Calu3 (cell line): Measurements from ENCODE around the gene BMERB1. TPM values are rescaled to one million over a fixed set of nuclear protein-coding genes. Genes with fewer than 3 reads are reported as not detected.

Source experiments
- BruUV-seq: library from RNA; stranded (reverse); fragments of 400-500 nt; replicated peaks from 2 replicates; lab custom pipeline; 2021; lab: Mats Ljungman, UMichigan
- CTCF ChIA-PET: fragments of 300-600 bp; sonication (Branson Sonifier 250); formaldehyde crosslinking; loops from one replicate; lab custom pipeline; 2022; ENCODE audit warnings: antibody characterized with exemption; lab: Charles Lee
- DNase-seq: peaks from one replicate; pipeline ENCODE4 v3.0.0; 2022
- H3K27ac Mint-ChIP-seq: one replicate; pipeline ENCODE4 v1.8.0; 2022; ENCODE audit warnings: mixed read lengths; ENCODE audit not compliant: unreplicated experiment
- H3K27me3 Mint-ChIP-seq: one replicate; pipeline ENCODE4 v1.8.0; 2022; ENCODE audit warnings: mixed read lengths; ENCODE audit not compliant: unreplicated experiment
- H3K36me3 Mint-ChIP-seq: one replicate; pipeline ENCODE4 v1.8.0; 2022; ENCODE audit warnings: mild to moderate bottlenecking, moderate library complexity, mixed read lengths; ENCODE audit not compliant: insufficient read depth, unreplicated experiment
- H3K4me1 Mint-ChIP-seq: one replicate; pipeline ENCODE4 v1.8.0; 2022; ENCODE audit warnings: mild to moderate bottlenecking, low read depth, mixed read lengths; ENCODE audit not compliant: unreplicated experiment
- H3K4me3 Mint-ChIP-seq: one replicate; pipeline ENCODE4 v1.8.0; 2022; ENCODE audit warnings: mild to moderate bottlenecking, low read depth, moderate library complexity, mixed read lengths; ENCODE audit not compliant: unreplicated experiment
- H3K9me3 Mint-ChIP-seq: one replicate; pipeline ENCODE4 v1.8.0; 2022; ENCODE audit warnings: low read depth, mixed read lengths; ENCODE audit not compliant: unreplicated experiment
- CTCF ChIP-seq: fragments of 200-600 bp; IDR thresholded peaks from one replicate; pipeline ENCODE4 v1.8.0; 2022; ENCODE audit warnings: antibody characterized with exemption; ENCODE audit not compliant: unreplicated experiment
- intact Hi-C: fragments of 100-400 bp; cut with micrococcal nuclease; formaldehyde crosslinking; loops from one replicate; pipeline ENCODE4 v1.10.0; 2022; ENCODE audit not compliant: unreplicated experiment
- total RNA-seq: library from RNA; stranded (reverse); gene quantifications from 2 replicates; pipeline ENCODE4 v1.2.3, GENCODE V29; 2022

Gene BMERB1
- total RNA-seq, 1 experiment from 2014 or later, result 3.0 TPM

GRCh38 chr16:15477802-15478201, 43.4 kb downstream of the BMERB1 start:
- no peak for DNase-seq
- CTCF ChIA-PET, result no interaction called here
- Mint-ChIP-seq H3K4me3 (no peak overlapping the region), H3K27ac (no peak overlapping the region), H3K36me3 (peaks cover 7% of the 10 kb centered on the region), H3K4me1 (peaks cover 12% of the 10 kb centered on the region), H3K27me3 (no peaks in the 10 kb centered on the region), H3K9me3 (no peaks in the 10 kb centered on the region)
- no peak for TF ChIP-seq CTCF
- no TSS peak for BruUV-seq
- intact Hi-C loops, result no loop called here

DNA sequence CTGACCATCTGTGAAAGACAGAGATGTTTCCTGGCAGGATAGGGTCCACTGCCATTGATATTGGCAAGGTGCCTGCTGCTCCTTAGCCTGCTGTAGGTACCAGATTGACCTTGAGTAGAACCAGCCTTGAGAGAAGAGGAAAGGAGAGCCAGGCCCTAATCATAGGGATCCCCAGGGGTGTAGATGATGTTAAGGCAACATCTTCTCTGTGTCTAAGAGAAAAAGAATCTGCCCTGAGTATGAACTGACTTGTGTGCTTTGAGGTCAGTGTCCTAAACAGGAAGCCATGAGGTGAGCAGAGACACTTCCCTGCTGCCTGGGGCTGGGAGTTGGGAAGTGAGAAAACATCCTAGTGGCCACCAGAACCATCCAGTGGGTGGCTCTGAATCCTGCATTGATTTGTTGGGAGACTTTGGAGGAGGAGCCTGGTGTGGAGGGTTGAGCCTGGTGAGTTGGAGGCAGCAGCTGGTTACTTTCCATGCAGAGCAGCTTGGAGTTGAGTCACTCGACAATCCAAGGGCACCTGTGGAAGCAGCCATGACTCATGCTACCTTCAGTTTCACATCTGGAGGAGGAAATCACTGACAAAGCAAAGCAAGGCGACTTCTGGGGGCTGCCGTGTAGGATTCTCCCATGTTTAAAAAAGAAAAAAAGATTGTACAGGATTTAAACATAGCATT, 47.8 kb downstream of the BMERB1 start:
- H3K36me3 Mint-ChIP-seq, result peaks cover 7% of the 10 kb centered on the region
- H3K27me3 Mint-ChIP-seq, result no peaks in the 10 kb centered on the region
- H3K4me1 Mint-ChIP-seq, result peaks cover 18% of the 10 kb centered on the region
- no peak for TF ChIP-seq CTCF
- H3K9me3 Mint-ChIP-seq, result no peaks in the 10 kb centered on the region
- DNase-seq, result peak; percentile 86
- intact Hi-C loops, result loop anchor here (1.0 kb wide), 1 partner anchor 159 kb away; no protein-coding TSS in a partner anchor
- H3K27ac Mint-ChIP-seq, result peak overlapping the region; percentile 83
- CTCF ChIA-PET, result interaction anchor here (0.9 to 1.0 kb wide), 2 partner anchors 69 to 163 kb away, joined by 3 to 8 read pairs; no protein-coding TSS in a partner anchor
- peak overlapping the region; percentile 16 for H3K4me3 Mint-ChIP-seq
- BruUV-seq, result no TSS peak

- Mint-ChIP-seq H3K27ac (peak overlapping the region; percentile 83), H3K4me1 (peaks cover 18% of the 10 kb centered on the region), H3K9me3 (no peaks in the 10 kb centered on the region), H3K36me3 (peaks cover 7% of the 10 kb centered on the region), H3K27me3 (no peaks in the 10 kb centered on the region), H3K4me3 (no peak overlapping the region)
- intact Hi-C loops, result loop anchor here (1.0 kb wide), 1 partner anchor 158 kb away; no protein-coding TSS in a partner anchor
- BruUV-seq, result no TSS peak
- DNase-seq, result no peak
- CTCF ChIA-PET, result interaction anchor here (0.9 to 1.0 kb wide), 2 partner anchors 68 to 162 kb away, joined by 3 to 8 read pairs; no protein-coding TSS in a partner anchor
- no peak for TF ChIP-seq CTCF
Measured at GRCh38 chr16:15482748-15483298, 48.4 kb downstream of the BMERB1 start.

DNA sequence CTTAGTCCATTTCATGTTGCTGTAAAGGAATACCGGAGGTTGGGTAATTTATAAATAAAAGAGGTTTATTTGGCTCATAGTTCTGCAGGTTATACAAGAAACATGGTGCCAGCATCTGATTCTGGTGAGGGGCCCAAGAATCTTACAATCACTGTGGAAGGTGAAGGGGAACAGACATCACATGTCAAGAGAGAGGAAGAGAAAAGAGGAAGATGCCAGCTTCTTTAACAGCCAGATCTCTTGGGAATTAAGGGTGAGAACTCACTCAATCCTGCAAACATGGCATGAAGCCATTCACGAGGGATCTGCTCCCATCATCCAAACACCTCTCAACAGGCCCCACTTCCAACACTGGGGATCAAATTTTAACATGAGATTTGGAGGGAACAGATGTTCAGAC, 49.5 kb downstream of the BMERB1 start:
- no TSS peak for BruUV-seq
- intact Hi-C loops, result no loop called here
- DNase-seq, result no peak
- peaks cover 7% of the 10 kb centered on the region for H3K36me3 Mint-ChIP-seq
- no peak overlapping the region for H3K4me3 Mint-ChIP-seq
- H3K27ac Mint-ChIP-seq, result no peak overlapping the region
- H3K27me3 Mint-ChIP-seq, result no peaks in the 10 kb centered on the region
- no peak for TF ChIP-seq CTCF
- no peaks in the 10 kb centered on the region for H3K9me3 Mint-ChIP-seq
- CTCF ChIA-PET, result no interaction called here
- H3K4me1 Mint-ChIP-seq, result peaks cover 18% of the 10 kb centered on the region
